ENCODE measurements around the gene JAG1.
"Not testable (repeated sequence)": the region's sequence is repeated elsewhere in the genome, so short reads cannot be mapped to it uniquely, and the experiment has no call there.

Gene JAG1

GRCh38 chr20:10605547-10606195 lies 68.1 kb downstream of the JAG1 start:
- no peak for DNase-seq

DNA sequence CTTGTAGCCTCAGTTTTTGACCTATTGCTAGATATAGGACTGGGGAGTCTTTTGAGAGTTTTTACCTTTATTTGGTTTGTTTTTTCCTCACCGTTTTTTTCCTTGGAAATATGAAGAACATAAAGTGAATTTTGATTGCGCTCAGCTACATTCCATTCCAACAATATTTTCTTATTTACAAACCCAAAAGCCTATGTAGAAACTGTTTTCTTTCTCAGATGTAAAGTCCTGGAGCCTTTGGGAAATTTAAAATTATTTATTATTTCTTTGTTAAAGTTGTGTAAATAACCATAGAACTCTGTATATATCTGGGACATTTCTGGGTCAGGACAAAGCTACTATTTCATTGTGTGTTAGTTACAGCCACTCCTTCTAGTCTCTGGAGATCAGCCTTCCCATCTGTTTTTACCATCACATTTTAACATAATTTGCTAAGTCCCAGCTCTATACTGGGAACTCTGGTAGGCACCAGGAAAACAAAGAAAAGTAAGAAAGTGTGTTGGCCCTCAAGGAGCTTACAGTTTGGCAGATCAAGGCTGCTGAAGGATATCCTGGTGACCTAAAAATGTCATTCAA lies 68.8 kb downstream of the JAG1 start:
- no peak for DNase-seq

DNA sequence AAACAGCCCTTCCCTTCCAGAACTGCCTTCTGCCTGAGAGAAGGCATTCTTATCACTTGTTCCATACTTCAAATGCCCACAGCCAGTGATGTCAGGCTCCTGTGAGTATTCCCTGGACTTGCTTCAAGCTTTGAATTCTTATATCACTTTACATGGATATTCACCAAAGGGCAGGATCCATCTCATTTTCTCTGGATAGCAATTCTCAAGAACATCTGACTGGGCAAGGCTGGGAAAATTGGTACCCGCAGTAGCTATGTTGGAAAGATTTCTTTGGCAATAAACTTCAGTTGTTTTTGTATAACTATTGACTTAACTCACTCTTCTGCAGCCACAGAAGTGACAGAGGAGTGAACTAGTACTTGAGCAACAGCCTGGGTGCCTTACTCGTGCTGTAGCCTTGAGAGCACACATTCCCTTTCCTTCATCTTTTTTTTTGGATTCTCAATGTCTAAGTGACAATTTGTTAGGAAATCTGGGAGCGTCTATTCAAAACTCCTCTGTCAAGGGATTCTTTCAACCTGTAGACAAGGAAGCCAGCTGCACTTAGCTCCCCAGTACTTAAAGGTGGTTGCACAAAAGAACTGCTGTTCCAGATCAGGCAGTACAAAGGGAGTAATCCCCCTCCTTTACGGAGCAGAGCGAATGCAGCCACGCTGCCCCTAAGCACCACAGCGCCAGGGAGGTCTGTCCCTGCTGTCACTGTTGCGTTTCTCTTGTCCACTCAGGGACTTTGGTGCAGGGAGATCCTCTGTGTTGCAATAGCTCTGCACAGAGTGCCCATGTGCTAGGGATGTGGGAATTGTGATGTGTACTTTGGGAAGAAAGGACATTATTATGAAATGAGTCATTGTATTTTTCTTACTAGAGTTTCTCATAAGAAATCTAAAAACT lies 69.6 kb downstream of the JAG1 start:
- no peak for DNase-seq

DNA sequence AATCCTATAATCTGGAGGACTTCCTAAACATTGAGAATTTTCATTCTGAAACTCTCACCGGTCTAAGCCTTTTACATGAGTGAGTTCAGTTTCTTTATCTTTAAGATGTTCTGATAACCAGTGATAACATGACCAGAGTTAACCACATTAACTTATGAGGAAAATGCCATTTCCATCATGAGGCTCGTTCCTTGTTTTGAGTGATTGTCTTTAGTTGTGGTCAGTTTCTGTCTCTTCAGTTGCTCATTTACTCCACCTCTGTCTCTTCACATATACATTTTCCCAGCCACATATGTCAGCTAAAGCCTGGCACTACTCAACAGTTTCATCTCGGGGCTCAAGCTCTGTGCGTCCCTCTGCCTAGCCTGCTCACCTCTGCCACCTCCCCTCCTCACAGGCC lies 70.4 kb downstream of the JAG1 start:
- DNase-seq = no peak

GRCh38 chr20:10602221-10602871 lies 71.5 kb downstream of the JAG1 start:
- DNase-seq = no peak

GRCh38 chr20:10597637-10598036 lies 76.2 kb downstream of the JAG1 start:
- no peak for DNase-seq

- DNase-seq = no peak
These were observed 77.1 kb downstream of the JAG1 start for GRCh38 chr20:10596710-10597121.

- DNase-seq = no peak
These were observed 77.8 kb downstream of the JAG1 start for GRCh38 chr20:10595985-10596384.

DNA sequence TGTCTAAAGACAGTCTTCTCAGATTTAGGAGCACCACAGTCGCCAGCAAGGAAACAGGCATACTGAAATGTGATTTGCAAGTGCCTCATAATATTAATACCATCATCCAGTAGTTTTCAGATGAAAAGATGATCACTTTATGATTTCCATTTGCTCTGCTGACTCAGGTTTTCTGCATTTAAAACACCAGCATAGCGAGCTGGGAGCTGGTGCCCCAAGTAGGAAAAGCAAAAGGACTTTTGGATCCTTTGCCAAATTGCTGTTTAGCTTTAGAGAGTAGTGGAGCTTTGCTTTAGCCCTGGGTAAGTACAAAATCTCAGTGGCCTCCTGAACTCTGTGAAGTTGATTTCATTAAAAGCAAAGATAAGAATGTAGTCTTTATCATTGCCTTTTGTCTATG lies 78.5 kb downstream of the JAG1 start:
- DNase-seq = no peak

- DNase-seq = no peak
These were observed 79.4 kb downstream of the JAG1 start for GRCh38 chr20:10594296-10594868.

GRCh38 chr20:10591946-10592521 lies 81.8 kb downstream of the JAG1 start:
- no peak for DNase-seq

DNA sequence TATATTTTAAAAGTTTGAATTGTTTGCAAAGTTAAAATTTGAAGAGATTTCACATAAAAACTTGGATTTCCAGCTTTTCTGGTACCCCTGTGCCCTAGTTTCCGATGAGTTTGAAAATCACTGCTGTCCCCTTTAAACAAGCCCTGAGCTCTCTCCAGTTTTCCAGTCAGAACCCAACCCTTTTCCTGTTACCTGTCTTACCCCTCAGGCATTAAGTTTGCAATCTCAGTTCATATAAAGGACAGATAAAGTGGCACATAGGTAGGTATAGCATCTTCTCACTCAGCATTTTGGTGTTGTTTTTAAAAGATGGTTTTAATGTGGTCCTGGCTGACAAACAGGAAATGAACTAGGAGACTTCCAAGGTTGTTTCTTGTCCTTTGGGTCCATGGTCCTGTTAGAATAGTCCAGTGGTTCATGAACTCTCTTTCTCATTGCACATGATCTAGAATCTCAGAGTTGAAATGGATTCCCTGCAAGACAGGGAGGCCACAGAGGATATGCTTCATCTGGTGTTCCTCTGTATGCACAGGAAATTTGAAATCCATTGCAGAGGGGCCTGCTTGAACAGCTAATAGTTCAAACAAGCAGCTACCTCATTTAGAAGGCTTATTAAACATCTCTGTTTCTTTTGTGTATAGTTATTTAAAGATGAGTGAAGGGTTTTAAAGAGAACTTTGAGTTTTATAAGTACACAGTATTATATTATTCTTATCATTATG lies 82.7 kb downstream of the JAG1 start:
- no peak for DNase-seq

GRCh38 chr20:10590446-10590845 lies 83.4 kb downstream of the JAG1 start:
- DNase-seq = not testable (repeated sequence)

All from activated CD4-positive, alpha-beta T cell treated with anti-CD3 and anti-CD28 coated beads for 1 hour (primary cell).